Measurements from ENCODE around the gene ODF4. TPM values are rescaled to one million over a fixed set of nuclear protein-coding genes. Genes with fewer than 3 reads are reported as not detected.

The ODF4 gene
- total and polyA plus RNA-seq, 10 of the 15 experiments (the other 5 are each of a cell fraction or from before 2014, with no cell fraction given): not detected

GRCh38 chr17:8300226-8300625 lies 39.4 kb upstream of the ODF4 start:
- 37% methylated on average over 3 of the region's 3 CpGs for WGBS (ENCODE audit: insufficient coverage, insufficient replicate concordance, low lambda C conversion rate, missing lambda C conversion rate)
- BruUV-seq (replicated peaks): no TSS peak
- peak overlapping the region; percentile 68 for H2AFZ ChIP-seq (ENCODE audit: control insufficient read depth, low read depth, low read length)
- H3K9ac ChIP-seq (ENCODE audit: control insufficient read depth, insufficient read depth, low read length): no peak overlapping the region
- ChIA-PET SMC1A (ENCODE audit: uncharacterized antibody, unreplicated experiment) (interaction anchor here (1.0 to 5.2 kb wide), 12 partner anchors 12 to 240 kb away, joined by 3 to 54 read pairs (median 5); partner anchors contain the start of genes AURKB and RANGRF), POLR2A (interaction anchor here (0.7 to 2.2 kb wide), 3 partner anchors 53 to 110 kb away, joined by 3 to 6 read pairs (median 4); partner anchors contain the start of gene BORCS6), RAD21 (ENCODE audit: unreplicated experiment) (interaction anchor here (0.8 to 2.3 kb wide), 12 partner anchors 53 to 239 kb away, joined by 3 to 14 read pairs (median 4); no protein-coding TSS in a partner anchor), CTCF (interaction anchor here (0.6 to 3.7 kb wide), 30 partner anchors 8 to 446 kb away, joined by 3 to 38 read pairs (median 4); partner anchors contain the start of genes KRABD2 and RANGRF)
- intact Hi-C loops (cut with micrococcal nuclease; ENCODE audit: unreplicated experiment) (loop anchor here (1.0 to 5.0 kb wide), 4 partner anchors 51 to 163 kb away; partner anchors contain the start of genes CTC1 and PFAS), in situ Hi-C loops (cut with MboI) (no loop called here)
- no peak overlapping the region for H3K27ac ChIP-seq (ENCODE audit: control insufficient read depth, insufficient read depth)
- no peak overlapping the region for H3K4me2 ChIP-seq (ENCODE audit: control insufficient read depth, insufficient read depth)
- no peak for FAIRE-seq
- no peaks in the 10 kb centered on the region for H3K27me3 ChIP-seq (replicated peaks in 1 of 2; ENCODE audit: control insufficient read depth in 2 of 2, insufficient read depth in 2 of 2, low read length in 1 of 2)
- H3K36me3 ChIP-seq (ENCODE audit: control insufficient read depth in 2 of 2, insufficient read depth in 2 of 2, low read length in 1 of 2): no peaks in the 10 kb centered on the region
- no peaks in the 10 kb centered on the region for H3K4me1 ChIP-seq (ENCODE audit: control insufficient read depth, insufficient read depth, low read length)
- no peak for ATAC-seq
- H3K9me3 ChIP-seq (replicated peaks; ENCODE audit: control insufficient read depth, insufficient read depth, low read length): no peaks in the 10 kb centered on the region
- 0 out of 2 replicates have a peak, but pooled peaks have one; percentile 20 for TF ChIP-seq NBN (IDR thresholded peaks at IDR 0.05)
- TF ChIP-seq JUND (IDR thresholded peaks at IDR 0.05; ENCODE audit: low read depth, low read length): no peak
- no peak for DNase-seq (ENCODE audit: low read depth, low spot score)
- H3K4me3 ChIP-seq: no peak overlapping the region
- H3K79me2 ChIP-seq (ENCODE audit: control insufficient read depth, insufficient read depth, low read length): no peaks in the 10 kb centered on the region
- no peaks in the 10 kb centered on the region; the same call in 1 of the 2 replicates for H4K20me1 ChIP-seq (ENCODE audit: control insufficient read depth, insufficient read depth)

GRCh38 chr17:8300627-8301242 lies 38.9 kb upstream of the ODF4 start:
- in situ Hi-C loops (cut with MboI): no loop called here
- Histone ChIP-seq H4K20me1 (ENCODE audit: control insufficient read depth, insufficient read depth) (no peaks in the 10 kb centered on the region; the same call in 1 of the 2 replicates), H3K9ac (ENCODE audit: control insufficient read depth, insufficient read depth, low read length) (no peak overlapping the region), H3K79me2 (ENCODE audit: control insufficient read depth, insufficient read depth, low read length) (no peaks in the 10 kb centered on the region), H3K4me3 (no peak overlapping the region), H3K4me1 (ENCODE audit: control insufficient read depth, insufficient read depth, low read length) (no peaks in the 10 kb centered on the region), H3K36me3 (ENCODE audit: control insufficient read depth in 2 of 2, insufficient read depth in 2 of 2, low read length in 1 of 2) (no peaks in the 10 kb centered on the region), H2AFZ (ENCODE audit: control insufficient read depth, low read depth, low read length) (peak overlapping the region; percentile 68), H3K9me3 (replicated peaks; ENCODE audit: control insufficient read depth, insufficient read depth, low read length) (no peaks in the 10 kb centered on the region), H3K4me2 (ENCODE audit: control insufficient read depth, insufficient read depth) (no peak overlapping the region), H3K27me3 (replicated peaks in 1 of 2; ENCODE audit: control insufficient read depth in 2 of 2, insufficient read depth in 2 of 2, low read length in 1 of 2) (no peaks in the 10 kb centered on the region), H3K27ac (ENCODE audit: control insufficient read depth, insufficient read depth) (no peak overlapping the region)
- intact Hi-C loops (cut with micrococcal nuclease; ENCODE audit: unreplicated experiment): loop anchor here (1.0 to 5.0 kb wide), 4 partner anchors 52 to 163 kb away; partner anchors contain the start of genes CTC1 and PFAS
- DNase-seq (ENCODE audit: low read depth, low spot score) (peak; percentile 31), ATAC-seq (peak; percentile 98), FAIRE-seq (peak; percentile 90)
- WGBS (ENCODE audit: insufficient coverage, insufficient replicate concordance, low lambda C conversion rate, missing lambda C conversion rate): 13% methylated on average over 8 of the region's 8 CpGs
- no TSS peak for BruUV-seq (replicated peaks)
- ChIA-PET CTCF (interaction anchor here (0.6 to 3.7 kb wide), 42 partner anchors 8 to 446 kb away, joined by 3 to 38 read pairs (median 4); partner anchors contain the start of genes AURKB, CTC1, PFAS and RANGRF), SMC1A (ENCODE audit: uncharacterized antibody, unreplicated experiment) (interaction anchor here (0.7 to 5.2 kb wide), 14 partner anchors 12 to 615 kb away, joined by 3 to 54 read pairs (median 4); partner anchors contain the start of genes AURKB and RANGRF), POLR2A (interaction anchor here (0.7 to 2.2 kb wide), 3 partner anchors 54 to 111 kb away, joined by 3 to 6 read pairs (median 4); partner anchors contain the start of gene BORCS6), RAD21 (ENCODE audit: unreplicated experiment) (interaction anchor here (0.6 to 2.3 kb wide), 14 partner anchors 12 to 243 kb away, joined by 3 to 14 read pairs (median 4); partner anchors contain the start of gene RANGRF)
- TF ChIP-seq TCF12 (IDR thresholded peaks at IDR 0.05; ENCODE audit: low read depth, low read length) (peak; percentile 43; the same call in 1 of the 2 replicates), SRF (IDR thresholded peaks at IDR 0.05; ENCODE audit: low read depth in 2 of 2, low read length in 2 of 2) (no peak), HDAC2 (IDR thresholded peaks at IDR 0.05) (no peak), GABPA (IDR thresholded peaks at IDR 0.05; ENCODE audit: low read depth) (no peak), ZNF207 (IDR thresholded peaks at IDR 0.05; ENCODE audit: borderline replicate concordance) (0 out of 2 replicates have a peak, but pooled peaks have one; percentile 31), SMARCA5 (IDR thresholded peaks at IDR 0.05) (peak; percentile 81; the same call in 1 of the 2 replicates), CEBPB (IDR thresholded peaks at IDR 0.05; ENCODE audit: borderline replicate concordance in 1 of 2, low read depth in 2 of 2, low read length in 2 of 2) (no peak), YY1 (IDR thresholded peaks at IDR 0.05; ENCODE audit: low read depth, low read length) (peak; percentile 77), CTCF (IDR thresholded peaks at IDR 0.05 in 2 of 3, conservative IDR thresholded peaks at IDR 0.05 in 1 of 3; ENCODE audit: control insufficient read depth in 2 of 3, extremely low read depth in 1 of 3, insufficient read depth in 1 of 3, low read depth in 3 of 3, low read length in 3 of 3) (peak; percentile 86 to 96 (median 90); a peak in 5 of 6 replicates), ESRRA (IDR thresholded peaks at IDR 0.05; ENCODE audit: low read length) (no peak), NFIC (IDR thresholded peaks at IDR 0.05; ENCODE audit: low read depth, low read length) (no peak), JUND (IDR thresholded peaks at IDR 0.05; ENCODE audit: low read depth, low read length) (no peak), RB1 (IDR thresholded peaks at IDR 0.05; ENCODE audit: borderline replicate concordance) (peak; percentile 30; the same call in 1 of the 2 replicates)
